ENCODE results near the gene NR1H4.
A peak's percentile ranks its signal among the peaks of the same experiment; 100 is the strongest.
"Not testable (repeated sequence)": the region's sequence is repeated elsewhere in the genome, so short reads cannot be mapped to it uniquely, and the experiment has no call there.

NR1H4 gene

DNA sequence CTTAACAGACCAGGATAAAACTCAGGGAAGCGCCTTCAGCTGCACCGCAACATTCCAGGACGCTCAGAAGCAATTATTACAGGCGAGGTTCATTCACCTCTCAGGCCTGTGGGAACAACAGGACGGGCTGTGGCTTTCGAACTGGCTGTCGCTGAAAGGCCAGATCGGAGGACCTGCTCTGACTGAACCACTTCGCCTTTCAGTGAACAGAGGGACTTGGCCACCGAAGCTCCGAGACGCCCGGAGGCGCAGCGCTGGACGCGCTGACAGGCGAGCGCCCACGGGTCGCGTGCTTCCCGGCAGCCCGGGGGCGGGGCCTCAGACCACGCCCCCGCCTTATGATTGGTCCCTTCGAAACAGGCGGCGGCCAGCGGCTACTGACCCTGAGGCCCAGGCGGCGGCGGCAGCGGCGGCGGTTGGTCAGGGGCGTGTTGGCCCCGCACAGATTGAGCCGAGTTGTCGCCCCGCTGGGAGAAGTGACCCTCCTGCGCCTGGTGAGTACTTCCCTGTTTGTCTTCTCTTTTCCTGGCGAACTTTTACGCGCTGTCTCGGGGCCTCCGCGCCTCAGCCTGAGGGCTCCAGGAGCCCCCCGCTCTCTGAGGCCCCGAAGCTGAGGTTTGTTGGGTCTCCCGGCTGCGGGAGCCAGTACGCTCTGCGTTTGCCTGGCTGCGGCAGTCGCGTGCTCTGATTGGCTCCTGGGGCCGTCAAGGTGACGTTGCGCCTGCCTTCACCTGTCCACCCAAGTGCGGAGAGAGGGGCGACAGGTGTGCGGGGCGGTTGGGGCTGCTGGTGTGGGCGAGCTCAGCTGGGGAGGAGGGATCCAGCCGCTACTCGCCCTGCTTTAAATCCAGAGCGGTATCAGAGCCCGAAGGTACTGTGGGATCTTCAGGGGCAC, 99.9 kb downstream of the NR1H4 start, which contains the start of gene GAS2L3:
GAS2L3 (plus strand) TSS at position 393 of the 895 bp plus-strand sequence. CDS start 21,221 bp downstream, outside the sequence.
- DNase-seq: peak; percentile 55

DNA sequence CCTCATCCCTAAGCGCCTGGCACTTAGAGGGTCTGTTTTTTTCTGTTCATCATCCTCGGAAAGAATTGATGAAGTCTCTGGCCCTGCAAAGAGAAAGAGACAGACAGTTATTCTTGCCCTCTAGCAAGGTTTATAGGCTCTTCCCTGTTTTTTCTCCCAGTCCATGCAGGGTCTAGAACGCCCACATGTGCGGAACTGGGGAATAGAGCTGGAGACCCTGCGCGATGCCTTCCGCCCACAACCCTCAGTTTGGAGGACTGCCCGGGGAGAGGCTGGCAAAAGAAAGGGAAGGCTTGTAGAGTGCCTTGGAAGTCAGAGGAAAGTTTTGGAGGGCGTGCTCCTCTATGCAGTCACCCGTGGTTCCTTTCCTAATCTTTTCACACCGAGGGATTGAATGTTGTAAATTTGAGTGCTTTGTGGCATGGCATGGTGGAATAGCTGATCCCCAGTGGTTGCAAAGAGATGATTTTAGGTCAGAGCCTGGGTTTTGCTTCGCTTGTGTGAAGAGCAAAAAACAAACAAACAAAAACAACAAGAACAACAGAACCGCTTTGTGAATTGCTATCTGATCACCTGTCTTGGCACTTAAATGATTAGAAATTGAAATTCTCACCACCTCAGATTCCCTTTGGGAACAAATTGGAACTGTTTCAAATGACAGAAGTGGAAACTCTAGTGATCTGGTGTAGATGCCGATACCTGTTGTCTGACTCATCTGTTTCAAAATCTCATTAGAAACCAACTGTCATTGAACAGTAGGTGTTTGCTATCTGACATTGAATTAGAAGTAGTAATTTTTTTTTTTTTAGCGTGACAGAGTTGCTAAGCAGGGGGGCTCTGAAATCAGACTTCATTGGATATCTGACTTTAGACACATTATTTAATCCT, 100.8 kb downstream of the NR1H4 start:
- no peak for DNase-seq

DNA sequence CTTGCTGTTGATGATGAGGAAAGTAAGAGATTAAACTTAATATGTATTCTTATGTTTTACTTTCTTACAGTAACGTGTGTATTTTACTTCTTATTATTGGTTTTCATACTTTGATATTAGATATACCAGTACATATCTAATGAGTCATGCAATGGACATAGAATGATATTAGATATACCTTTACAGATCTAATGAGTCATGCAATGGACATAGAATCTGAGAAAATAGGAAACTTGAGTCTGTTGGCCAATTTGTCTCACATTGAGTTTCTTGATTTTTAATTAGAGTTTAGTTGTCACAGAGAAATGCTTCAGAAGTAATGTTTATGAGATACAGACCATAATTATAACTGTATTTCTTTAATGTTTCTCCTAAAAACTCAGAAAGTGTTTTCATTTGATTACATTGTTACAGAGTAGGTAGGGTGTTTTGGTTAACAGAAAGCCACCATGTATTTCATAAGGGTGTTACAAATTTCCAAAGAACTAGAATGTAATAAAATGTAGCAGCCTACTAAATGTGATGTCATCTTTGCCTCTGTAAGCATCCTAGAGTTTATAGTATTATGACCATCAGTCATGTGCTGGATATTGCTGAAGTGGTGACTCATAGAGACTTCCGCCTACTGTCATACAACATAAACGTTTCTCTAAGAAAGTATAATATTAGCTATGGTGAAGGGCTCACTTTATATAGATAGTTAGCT, 102.8 kb downstream of the NR1H4 start:
- no peak for DNase-seq

DNA sequence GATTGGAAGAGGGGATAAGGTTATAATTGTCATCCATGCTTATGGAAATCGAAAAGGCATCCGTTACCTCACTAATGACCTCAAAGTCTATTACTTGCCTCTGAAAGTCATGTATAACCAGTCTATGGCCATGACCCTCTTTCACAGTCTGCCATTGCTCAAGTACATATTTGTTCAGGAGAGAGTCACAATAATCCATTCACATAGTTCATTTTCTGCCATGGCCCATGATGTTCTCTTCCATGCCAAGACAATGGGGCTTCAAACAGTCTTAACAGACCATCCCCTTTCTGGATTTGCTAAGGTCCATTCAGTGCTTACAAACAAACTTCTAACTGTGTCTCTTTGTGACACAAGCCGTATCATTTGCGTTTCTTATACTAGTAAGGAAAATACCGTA, 105.3 kb downstream of the NR1H4 start:
- DNase-seq: no peak

DNA sequence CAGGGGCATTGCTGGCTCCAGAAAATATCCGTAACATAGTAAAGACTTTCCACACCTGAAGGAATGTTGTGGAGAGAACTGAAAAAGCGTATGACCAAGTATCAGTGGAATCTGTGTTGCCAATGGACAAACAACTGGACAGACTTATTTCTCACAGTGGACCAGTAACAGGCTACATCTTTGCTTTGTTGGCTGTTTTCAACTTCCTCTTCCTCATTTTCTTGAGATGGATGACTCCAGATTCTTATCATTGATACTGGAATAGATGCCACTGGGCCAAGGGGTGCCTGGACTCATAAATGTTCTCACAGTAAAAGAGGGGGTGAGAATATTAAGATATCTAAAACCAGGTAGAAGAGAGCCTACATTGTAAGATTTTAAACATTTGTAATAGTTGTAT, 106.2 kb downstream of the NR1H4 start:
- DNase-seq: no peak

DNA sequence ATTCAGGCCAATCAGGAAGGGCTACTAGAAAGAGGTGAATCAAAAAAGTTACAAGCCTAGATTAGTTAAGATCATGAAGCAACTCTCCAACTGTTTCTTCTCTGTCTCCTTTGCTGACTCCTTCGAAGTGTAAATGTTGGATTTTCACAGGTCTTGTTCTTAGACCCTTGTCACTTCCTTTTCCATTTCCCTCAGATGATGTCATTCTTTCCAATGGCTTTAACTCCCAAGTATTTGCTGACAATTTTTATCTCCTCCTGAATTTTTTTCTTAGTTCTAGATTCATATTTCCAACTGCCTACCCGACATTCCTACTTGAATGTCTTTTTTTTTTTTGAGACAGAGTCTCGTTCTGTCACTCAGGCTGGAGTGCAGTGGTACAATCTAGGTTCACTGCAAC, 110.6 kb downstream of the NR1H4 start:
- no peak for DNase-seq

DNA sequence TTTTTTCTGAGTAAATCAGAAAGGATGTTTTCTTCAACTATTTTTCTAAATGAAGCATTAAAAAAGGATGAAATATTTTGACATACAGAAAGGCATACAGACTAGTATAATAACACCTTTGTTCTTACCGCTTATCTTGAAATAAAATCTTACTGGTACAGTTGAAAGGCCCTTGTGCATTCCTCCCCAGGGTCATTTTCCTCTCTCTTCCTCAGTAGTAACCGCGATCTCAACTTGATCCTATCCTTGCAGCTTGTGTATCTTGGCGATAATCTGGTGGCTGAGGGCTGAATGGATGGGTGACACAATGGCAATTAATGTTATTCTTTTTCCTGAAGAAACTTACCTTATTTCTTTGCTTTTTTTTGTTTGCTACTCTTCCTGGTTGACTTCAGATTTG, 118.3 kb downstream of the NR1H4 start:
- DNase-seq: no peak

DNA sequence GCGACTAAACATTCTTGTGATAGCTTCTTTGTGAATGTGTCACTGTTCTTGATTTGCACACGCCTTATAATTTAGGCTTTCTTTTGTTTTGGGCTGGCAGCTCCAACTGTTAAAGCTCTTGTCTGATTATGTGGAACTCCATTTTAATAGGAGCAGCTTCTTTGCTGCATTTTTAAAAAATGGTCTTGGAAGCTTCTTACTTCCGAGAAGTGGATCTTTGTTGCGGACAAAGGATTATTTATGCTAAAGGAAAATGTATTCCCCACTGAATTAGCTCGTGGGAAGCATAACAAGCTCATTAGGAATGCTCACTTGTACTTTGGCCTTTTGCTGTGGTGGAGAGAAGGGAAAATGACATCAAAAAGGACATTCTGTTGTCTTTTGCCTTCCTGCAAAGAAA, 119.8 kb downstream of the NR1H4 start:
- DNase-seq: no peak

DNA sequence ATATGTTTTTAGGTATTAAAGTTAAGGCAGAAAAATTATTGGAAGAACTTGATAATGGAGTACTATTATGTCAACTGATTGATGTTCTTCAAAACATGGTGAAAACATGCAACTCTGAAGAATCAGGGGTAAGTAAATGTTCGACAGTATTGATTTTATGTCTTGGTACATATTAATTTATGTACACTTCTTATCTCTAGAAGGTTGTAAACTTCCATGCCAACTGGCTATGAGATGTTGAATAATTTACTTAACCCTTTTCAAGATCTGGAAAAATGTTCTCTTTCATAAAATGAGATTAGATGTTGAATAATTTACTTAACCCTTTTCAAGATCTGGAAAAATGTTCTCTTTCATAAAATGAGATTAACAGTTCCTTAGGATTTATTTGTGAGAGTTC, 128.0 kb downstream of the NR1H4 start:
- DNase-seq: no peak

DNA sequence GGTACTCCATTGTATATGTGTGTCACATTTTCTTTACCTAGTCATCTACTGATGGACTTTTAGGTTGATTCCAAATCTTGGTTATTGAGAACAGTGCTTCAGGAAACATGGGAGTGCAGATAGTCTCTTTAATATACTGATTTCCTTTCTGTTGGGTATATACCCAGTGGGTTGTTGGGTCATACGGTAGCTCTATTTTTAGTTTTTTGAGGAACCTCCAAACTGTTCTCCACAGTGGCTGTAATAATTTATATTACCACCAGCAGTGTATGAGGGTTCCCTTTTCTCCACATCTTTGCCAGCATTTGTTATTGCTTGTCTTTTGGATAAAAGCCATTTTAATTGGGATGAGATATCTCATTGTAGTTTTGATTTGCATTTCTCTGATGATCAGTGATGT, 129.3 kb downstream of the NR1H4 start:
- not testable (repeated sequence) for DNase-seq

DNA sequence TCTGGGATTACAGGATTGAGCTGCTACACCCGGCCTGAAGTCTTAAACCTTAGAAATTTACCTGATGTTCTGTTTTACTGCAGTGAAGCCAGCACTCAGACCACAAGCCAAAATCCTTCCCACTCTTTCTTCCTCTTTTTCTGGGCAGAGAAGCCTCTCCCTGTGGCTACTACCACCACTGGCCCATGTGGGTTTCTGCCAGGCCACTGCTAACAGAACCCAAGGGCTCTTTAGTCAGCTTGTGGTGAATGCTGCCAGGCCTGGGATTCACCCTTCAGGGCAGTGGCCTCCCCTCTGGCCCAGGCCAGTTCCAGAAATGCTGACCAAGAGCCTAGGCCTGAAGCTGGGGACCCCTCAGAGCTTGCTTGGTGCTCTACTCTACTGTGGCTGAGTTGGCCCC, 135.1 kb downstream of the NR1H4 start:
- DNase-seq: no peak

DNA sequence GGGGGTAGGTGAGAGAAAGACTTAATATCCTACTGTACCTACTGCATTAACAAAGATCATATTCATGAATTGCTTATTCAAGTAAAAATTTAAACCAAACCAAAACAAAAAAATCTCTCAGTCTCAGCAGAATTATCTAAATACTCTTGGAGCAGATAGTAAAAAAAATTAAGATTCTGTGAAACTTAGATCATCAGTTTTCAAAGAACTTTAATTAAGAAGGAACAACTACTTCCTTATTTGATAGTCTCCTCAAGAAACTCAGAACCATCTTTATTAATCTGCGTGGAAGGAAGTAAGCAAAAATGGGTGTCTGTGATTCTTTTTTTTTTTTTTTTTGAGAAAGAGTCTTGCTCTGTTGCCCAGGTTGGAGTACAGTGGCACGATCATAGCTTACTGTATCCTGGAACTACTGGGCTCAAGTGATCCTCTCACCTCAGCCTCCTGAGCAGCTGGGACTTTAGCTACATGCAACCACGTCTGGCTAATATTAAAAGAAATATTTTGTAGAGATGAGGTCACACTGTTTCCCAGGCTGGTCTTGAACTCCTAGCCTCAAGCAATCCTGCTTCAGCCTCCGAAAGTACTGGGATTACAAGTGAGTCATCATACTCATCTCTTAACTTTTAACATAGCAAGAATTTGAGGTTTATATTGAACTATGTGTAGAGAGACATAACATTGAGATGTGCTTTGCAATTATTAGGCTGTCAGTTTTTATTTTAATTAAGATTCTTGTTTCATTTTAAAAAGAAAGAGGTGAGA, 137.2 kb downstream of the NR1H4 start:
- DNase-seq: no peak

DNA sequence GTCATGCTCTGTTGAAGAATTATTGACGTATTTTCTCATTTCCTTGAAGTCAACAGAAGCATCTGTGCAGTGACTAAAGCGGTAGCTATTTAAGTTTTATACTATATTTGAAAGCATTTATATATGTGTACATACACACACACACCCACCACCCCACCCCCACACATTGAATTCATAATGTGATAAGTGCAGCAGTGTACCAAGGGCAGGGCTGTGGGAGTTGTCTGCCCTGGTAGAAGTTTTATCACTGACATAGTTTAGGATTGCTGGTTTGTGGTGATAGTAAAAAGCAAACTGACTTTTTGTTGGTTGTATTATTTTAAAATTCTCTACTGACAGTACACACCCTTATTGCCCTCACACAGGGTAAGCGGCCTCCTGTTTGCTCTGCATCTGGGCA, 138.9 kb downstream of the NR1H4 start:
- DNase-seq: no peak
